ENCODE results near the gene IER2.

DNA sequence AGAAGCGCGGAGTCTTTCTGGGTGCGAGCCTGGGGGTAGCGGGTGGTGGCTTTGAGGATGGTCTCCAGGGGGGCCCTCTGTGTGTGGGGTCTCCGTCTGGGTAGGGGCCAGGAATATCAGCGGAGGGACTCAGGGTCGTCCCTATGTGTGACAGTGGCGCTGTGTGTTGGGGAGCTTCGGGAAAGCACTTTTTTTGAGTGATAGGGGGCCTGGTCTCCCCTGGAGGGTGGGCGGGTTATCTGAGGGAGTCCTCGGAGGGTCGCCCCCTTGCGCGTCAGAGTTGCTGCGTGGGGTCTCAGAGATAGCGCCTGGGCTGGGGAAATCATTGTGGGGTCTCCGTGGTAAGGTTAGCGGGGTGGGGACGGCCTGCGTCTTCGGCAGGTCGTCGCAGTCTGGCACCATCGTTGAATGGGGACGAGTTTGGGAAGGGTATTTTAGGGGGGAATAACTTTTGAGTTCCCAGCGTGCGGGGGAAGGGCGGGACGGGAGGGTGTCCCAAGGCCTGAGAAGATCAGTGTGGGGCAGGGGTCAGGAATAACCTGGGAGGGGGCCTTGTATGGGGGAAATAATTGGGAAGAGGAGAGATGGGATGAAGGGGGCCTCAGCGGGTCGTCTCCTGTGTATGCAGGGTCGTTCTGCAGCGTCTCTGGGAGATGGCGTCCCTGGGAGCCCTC is 857 bp downstream of the IER2 start:
- TF ChIP-seq, protein P1, sequence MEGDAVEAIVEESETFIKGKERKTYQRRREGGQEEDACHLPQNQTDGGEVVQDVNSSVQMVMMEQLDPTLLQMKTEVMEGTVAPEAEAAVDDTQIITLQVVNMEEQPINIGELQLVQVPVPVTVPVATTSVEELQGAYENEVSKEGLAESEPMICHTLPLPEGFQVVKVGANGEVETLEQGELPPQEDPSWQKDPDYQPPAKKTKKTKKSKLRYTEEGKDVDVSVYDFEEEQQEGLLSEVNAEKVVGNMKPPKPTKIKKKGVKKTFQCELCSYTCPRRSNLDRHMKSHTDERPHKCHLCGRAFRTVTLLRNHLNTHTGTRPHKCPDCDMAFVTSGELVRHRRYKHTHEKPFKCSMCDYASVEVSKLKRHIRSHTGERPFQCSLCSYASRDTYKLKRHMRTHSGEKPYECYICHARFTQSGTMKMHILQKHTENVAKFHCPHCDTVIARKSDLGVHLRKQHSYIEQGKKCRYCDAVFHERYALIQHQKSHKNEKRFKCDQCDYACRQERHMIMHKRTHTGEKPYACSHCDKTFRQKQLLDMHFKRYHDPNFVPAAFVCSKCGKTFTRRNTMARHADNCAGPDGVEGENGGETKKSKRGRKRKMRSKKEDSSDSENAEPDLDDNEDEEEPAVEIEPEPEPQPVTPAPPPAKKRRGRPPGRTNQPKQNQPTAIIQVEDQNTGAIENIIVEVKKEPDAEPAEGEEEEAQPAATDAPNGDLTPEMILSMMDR (conservative IDR thresholded peaks at IDR 0.05 in 1 of 2, IDR thresholded peaks at IDR 0.05 in 1 of 2; ENCODE audit: low read depth in 1 of 2, low read length in 2 of 2) = no peak
- no peak for TF ChIP-seq EZH2 (IDR thresholded peaks at IDR 0.05; ENCODE audit: low read length, missing control alignments)

All from fibroblast of lung (primary cell).